Erythroblast (primary cell): ENCODE results near the gene PHF21A.

Source experiments
- DNase-seq, 2 experiments: peaks; one replicate each; lab custom pipeline; 2025; lab: John Stamatoyannopoulos, UW
- GATA1 ChIP-seq: IDR thresholded peaks from 2 replicates; pipeline ENCODE4 v1.6.1; 2011; ENCODE audit warnings: low read depth, mild to moderate bottlenecking, control low read depth, low read length, moderate library complexity
- POLR2A ChIP-seq: IDR thresholded peaks from 2 replicates; pipeline ENCODE4 v1.6.1; 2011; ENCODE audit warnings: mild to moderate bottlenecking, low read length

Gene PHF21A

DNA sequence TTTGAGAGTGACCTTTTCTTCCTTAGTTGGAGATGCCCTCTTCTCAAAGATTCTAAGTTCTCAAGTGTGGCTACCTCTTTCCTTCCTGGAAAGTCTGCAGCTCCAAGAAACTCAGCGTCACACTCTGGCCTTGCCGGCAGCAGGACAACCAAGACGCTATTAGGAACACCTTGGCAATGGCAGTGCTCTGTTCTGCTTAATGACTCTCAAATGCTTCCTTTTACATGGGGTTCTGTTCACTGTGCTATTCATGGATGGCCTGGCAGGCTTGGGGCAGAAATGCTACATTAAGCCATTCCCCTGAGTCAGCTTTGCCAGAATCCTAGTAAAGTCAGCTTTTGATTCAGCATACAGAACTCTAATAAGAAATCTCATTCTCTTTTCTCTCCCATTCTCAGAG, 172.9 kb downstream of the PHF21A start:
- TF ChIP-seq POLR2A (no peak), GATA1 (no peak)

DNA sequence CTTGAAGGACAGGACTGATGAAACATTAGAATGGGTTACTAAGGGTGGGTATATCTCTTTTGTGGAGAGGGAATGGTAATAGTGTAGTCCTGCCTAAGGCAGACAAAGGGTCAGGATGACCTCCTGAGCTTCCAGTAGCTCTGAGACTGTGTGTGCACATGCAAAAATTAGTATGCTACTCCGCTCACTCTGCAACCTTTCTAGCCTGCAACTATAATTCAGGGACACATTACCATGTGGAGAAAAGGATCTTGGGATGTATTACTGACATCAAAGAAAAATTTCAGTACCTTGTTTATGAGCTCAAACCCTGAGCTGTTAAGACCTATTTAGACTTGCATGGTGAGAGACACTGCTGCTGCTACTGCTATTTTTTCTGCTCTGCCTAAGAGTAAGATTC, 173.4 kb downstream of the PHF21A start:
- no peak for DNase-seq
- TF ChIP-seq POLR2A: no peak
- no peak for TF ChIP-seq GATA1

More for the DNA sequence above, 172.9 kb downstream of the PHF21A start:
- DNase-seq: no peak

DNA sequence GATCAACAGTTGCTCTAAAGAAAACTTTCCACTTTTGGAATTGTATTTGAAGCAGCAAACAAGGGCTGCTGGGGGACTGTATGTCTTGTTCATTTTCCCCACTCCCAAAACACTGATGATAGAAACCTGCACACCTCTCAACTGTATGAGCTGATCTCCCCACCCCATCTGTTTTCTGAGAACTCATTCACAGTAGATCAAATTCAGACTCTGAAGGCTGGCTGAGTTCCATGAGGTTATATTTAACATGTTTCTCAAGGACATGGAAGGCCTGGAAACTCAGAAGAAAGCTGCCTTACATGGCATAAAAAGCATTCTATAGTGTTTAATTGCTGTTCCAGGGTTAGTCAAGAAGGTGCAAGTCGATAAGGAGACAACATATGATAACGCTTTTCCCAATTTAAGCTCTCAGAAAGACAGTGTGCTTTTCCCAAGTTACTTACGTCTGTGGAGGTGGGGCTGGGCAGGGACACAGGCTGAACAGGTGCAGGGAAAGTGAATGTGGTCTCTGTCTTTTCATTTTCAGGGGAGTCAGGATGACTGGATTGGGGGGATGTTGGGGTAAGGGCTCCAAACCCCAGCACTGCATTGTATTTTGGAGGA, 175.8 kb downstream of the PHF21A start:
- TF ChIP-seq GATA1: no peak
- TF ChIP-seq POLR2A: no peak
- DNase-seq: no peak

DNA sequence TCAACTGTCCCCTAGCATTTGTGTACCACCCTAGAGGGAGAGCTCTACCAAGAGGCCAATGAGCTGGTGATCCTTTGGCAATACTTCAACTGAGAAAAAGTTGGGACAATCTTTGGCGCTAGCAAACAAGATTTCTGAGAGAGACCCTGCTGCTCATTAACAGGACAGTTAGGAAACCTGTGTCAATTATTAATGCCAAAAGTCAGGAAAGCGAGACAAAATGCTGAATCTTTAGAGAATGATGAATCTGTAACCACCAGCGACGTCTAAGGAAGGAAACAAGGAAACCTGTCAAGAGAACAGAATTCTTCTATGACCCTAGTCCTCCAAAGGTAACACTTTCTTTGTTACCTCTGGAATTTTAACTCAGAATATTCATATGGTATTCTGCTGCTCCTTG, 178.9 kb downstream of the PHF21A start:
- TF ChIP-seq POLR2A (no peak), GATA1 (no peak)
- no peak for DNase-seq

DNA sequence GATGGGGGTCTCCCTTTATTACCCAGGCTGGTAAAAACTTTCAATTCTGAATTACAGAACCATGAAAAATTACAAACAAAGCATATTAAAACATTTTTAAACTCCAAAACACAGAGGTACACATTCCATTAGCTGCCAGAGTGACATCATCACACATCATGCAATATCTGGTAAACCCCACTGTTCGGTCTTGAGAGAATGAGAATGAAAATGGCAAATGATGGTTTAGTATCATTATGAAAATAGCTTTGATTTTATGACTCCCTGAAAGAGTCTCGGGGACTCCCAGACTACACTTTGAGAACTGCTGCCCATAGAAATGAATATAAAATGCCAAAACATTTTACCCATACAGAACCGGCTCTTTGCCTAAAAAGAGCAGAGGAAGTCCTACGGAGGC, 180.0 kb downstream of the PHF21A start:
- TF ChIP-seq GATA1: no peak
- TF ChIP-seq POLR2A: no peak
- peak in 1 of 2 experiments; percentile 47 for DNase-seq

DNA sequence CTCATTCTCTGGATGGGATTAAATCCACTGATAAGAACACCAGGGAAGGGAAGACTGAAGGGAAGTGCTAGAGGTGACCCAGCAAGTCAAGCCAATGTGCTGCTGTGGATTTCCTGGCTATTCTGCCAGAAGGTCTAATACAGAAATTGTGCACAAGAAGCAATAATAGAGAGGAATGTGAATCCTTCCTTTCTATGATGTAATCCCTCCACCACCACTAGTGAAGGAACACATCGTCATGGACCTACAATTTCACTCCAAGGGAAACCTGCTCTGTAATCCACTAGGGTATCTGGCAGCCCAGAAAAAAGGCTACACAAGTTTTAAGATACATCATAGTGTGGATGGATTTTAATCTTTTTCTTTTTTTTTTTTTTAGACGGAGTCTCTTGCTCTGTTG, 181.4 kb downstream of the PHF21A start:
- no peak for DNase-seq
- no peak for TF ChIP-seq POLR2A

DNA sequence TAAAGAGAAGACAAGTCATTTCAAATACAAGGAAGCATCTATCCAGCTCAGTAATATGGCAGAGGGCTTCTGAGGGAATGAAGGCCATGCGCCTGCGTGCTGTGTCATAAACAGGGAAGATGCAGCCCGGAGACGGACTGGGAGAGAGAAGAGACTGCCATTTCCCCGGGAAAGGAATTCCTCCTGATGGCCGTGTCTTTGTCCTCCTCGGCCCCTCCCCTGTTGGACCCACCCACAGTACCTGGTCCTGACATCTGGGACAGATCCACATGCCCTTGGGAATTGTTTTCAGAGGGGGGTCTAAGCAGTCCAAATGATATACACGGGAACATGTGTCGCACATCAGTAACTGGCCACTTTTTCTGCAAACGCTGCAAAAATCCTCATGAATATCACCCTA, 183.3 kb downstream of the PHF21A start:
- TF ChIP-seq GATA1 (no peak), POLR2A (no peak)
- no peak for DNase-seq

DNA sequence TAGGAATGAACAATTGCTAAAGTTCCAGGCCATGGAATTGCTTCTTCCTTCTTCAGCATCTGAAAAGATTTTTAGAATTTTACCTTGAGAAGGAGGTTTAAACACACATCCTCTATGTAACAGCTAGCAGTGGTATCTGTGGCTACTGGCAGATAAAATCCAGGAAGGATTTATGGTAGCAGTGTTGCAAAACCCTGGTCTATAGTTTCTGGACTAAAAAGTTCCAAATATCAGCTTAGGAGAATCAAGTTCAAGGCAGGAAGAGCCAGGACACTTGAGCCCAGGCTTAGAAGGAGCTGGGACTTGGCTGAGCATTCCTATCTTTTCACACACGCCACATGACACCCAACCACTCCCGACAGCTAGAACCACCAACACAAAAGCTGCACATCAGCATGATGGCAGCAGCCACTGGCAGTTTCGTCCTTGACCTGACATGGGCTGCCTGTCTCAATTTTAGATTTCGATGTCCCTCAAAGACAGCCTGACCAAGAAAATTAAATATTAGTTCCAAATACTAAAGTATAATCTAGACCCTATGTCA, 184.7 kb downstream of the PHF21A start:
- TF ChIP-seq GATA1 (no peak), POLR2A (no peak)
- DNase-seq: no peak

DNA sequence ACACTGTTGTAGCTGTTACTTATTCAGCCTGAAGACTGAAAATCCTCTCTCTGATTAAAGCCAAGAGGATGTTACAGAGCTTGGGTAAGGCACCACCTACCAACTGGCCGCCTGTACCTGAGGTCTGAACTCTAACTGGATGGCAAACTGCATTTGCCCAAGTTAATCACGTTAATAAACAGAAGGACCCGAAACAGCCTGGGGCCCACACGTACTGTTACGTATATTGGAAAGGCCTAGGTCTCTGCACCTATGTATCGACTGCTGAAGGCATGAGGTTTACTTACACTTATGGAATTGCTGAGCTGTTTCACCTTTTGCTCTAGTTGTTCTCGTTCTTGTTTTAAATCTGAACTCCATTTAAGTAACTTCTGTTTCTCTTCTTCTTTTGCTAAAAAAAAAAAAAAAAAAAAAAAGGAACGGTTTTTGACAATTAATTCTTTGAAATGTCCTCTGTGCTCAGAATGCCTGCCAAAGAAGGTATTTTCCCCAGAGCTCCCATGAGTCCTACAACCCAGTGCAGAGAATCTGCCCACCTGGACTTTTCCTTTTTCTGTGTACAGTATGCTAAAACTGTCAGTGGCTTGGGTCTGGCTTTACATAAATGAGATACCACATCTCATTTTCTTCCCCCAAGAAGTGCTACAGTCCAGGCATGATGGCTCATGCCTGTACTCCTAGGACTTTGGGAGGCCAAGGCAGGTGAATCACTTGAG, 185.7 kb downstream of the PHF21A start:
- DNase-seq: no peak
- TF ChIP-seq POLR2A (no peak), GATA1 (no peak)

DNA sequence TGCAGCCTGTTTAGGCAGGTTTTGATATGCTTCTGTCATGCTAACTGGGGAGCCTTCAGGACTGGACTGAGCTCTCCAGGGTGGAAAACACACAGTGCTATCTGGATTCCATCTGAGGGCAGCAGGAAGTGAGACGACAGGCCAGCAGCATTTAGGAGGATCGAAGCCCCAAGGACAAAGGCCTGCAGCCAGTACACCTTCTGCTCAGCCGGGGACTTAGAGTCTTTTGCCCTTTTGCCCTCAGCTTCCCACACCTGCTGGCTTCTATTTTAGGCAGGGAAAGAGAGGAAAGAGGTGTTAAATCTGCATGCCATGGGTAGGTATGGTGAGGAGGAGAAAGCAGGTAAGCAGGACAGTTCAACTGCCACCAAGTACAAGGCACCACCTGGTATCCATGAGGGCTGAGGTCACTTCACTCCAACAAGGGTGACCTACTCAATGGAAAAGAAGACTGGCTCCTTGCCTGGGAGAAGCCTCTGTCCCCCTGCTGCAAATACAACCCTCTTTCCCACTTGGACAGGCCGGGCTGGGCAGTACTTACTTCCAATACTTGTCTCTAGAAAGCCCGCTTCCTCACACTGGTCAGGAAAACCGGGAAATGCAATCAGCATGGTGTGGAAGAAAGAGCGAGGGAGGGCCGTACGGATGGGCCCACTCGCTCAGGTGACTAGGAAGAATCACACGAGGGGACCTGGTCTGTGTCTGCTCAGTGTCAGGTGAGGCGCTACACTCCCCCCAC, 186.5 kb downstream of the PHF21A start:
- TF ChIP-seq GATA1: no peak

DNA sequence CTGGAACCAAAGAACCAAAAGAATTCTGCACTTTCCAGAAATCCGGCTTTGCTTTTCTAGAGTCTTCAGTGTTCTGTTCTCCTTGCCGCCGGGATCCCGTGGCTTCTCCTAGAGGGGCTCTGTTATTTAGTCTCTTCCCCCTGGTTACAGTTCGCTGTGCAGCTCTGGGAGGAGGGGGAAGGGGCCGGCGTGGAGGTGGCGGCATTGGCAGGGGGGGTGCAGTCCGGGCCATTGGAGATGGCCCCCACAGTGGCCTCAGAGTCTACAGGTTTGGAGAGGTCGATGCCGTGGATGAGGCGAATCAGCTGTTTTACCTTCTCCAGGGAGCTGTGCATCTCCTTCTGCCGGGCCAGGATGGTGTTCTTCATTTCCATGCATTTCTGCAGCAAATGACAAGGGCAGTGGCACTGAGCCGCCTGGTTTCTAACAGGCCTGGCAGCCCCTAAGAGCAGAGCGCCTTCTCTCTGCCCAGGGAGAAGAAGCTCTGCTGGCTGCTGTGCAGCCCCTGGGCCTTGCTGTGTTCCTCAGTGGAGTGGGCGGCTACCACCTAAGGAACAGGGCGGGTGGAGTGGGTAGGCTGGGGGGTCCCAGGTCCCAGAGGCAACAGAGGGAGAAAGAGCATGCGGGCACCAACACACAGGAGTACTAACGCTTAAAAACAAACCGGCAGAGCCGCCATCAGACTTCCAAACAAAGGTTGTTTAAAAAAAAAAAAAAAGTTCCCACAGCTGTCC, 187.2 kb downstream of the PHF21A start:
- TF ChIP-seq GATA1 (no peak), POLR2A (no peak)
- no peak for DNase-seq

More for the DNA sequence above, 186.5 kb downstream of the PHF21A start:
- no peak for DNase-seq

DNA sequence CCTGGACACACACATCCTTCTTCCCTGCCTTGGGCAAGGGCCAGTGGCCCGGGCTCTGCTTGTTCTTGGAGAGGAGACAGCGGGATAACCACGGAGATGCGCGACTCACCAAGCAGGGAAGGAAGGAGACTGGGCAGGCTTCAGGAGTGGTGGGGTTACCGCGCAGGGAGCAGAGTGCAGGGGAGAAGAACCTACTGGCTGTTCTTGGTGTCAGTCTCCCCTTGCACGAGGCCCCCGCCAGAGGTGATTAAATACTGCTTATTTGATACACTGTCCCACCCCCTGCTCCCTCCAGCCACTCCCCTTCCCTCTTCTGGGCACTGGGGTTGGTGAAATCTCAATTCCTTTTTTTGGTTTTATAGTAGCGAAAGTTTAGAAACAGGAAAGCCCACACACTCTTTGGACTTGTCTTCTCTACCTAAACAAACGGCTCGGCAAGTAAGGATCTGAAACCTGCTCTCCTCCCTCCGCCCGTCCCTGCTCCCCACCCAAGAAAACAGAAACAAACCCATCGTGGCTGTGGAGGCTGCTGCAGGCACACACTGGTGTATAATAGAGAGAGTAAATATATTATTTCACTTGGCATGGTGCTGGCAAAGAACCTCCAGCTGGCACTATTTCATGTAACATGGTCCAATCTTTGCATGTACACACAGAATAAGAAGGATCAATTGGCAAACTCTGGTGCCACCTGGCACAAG, 188.0 kb downstream of the PHF21A start:
- no peak for TF ChIP-seq POLR2A
- no peak for TF ChIP-seq GATA1
- no peak for DNase-seq

DNA sequence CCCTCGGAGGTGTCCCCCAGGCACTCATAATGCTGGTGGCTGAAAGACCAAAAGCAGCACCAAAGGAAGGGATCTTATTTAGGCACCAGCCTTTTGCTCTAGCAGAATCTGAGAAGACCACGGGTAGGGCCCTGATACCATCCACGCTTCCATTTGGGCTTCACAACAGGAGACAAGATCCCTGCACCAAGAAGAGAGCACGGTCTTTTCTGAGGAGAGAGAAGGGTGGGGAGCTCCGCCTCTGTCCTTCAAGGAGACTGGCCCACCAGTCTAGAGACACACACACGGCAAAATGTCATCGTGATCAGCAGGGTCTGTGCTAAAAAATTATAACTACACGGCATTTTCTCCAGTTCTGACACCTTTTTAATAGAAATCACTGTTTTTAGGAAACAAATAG, 189.0 kb downstream of the PHF21A start:
- no peak for DNase-seq

DNA sequence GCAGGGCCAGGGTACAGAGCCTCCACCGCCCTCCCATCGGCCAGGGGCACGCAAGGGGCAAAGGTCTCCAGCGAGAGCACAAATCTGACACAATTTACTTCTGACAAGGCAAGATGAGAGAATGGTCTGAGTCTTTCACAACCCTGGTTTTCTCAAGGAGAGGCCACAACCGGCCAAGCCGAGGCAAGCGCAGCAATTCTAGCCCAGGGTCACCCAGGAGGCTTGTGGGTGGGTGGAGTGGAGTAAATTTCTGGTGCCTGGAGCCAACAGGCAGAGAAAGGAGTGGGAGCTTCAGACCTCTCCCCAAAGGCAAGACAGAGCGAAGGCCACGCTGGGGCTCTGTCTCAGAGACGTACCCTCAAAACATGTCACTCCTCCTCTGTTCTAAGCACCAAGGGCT, 189.5 kb downstream of the PHF21A start:
- TF ChIP-seq GATA1: no peak
- no peak for TF ChIP-seq POLR2A
- DNase-seq: no peak

More for the DNA sequence above, 189.0 kb downstream of the PHF21A start:
- no peak for TF ChIP-seq POLR2A
- TF ChIP-seq GATA1: no peak
